Upper lobe of left lung (tissue), 4 donors: ENCODE results near the gene ZNF280D.

Experiments
- CTCF ChIP-seq, 6 experiments: fragments of 450-650 bp in 4 of 6; fragments of 200-600 bp in 2 of 6; sonication (generic) in 2 of 6; IDR thresholded peaks; one replicate each; pipeline ENCODE4 v1.5.1; 2016 to 2019; ENCODE audit warnings: antibody characterized with exemption in 6 of 6
- POLR2A ChIP-seq, 4 donors: fragments of 450-650 bp; IDR thresholded peaks; one replicate each; pipeline ENCODE4 v1.5.1; 2016 to 2017; ENCODE audit warnings: antibody characterized with exemption in 4 of 4, mild to moderate bottlenecking in 2 of 4

- TF ChIP-seq CTCF (IDR thresholded peaks at IDR 0.05) (no peak), POLR2A (IDR thresholded peaks at IDR 0.05) (no peak)
These were observed 8.2 kb upstream of the ZNF280D start for GRCh38 chr15:56741541-56741940.
